DLD1 (cell line): ENCODE results near the gene LRBA.

ENCODE experiments used
- in situ Hi-C: cut with HindIII; loops from 2 replicates; pipeline ENCODE4 v1.10.0; 2017; ENCODE audit warnings: low sequenced_read_pairs

The LRBA gene

GRCh38 chr4:150884625-150885024 lies 130.5 kb downstream of the LRBA start:
- in situ Hi-C loops = no loop called here

GRCh38 chr4:150875367-150875766 lies 139.7 kb downstream of the LRBA start:
- in situ Hi-C loops = no loop called here

- in situ Hi-C loops = no loop called here
Observed at GRCh38 chr4:150874338-150875226, 140.5 kb downstream of the LRBA start.

- in situ Hi-C loops = no loop called here
Observed at GRCh38 chr4:150867148-150867547, 147.9 kb downstream of the LRBA start.

- in situ Hi-C loops = no loop called here
Observed at GRCh38 chr4:150863456-150863855, 151.6 kb downstream of the LRBA start.

GRCh38 chr4:150862829-150863228 lies 152.3 kb downstream of the LRBA start:
- in situ Hi-C loops = no loop called here

GRCh38 chr4:150859453-150859852 lies 155.6 kb downstream of the LRBA start:
- in situ Hi-C loops = no loop called here

GRCh38 chr4:150855981-150856510 lies 159.0 kb downstream of the LRBA start:
- in situ Hi-C loops = no loop called here

- in situ Hi-C loops = no loop called here
Observed at GRCh38 chr4:150854600-150854999, 160.5 kb downstream of the LRBA start.

GRCh38 chr4:150853882-150854281 lies 161.2 kb downstream of the LRBA start:
- in situ Hi-C loops = no loop called here

GRCh38 chr4:150852216-150852615 lies 162.9 kb downstream of the LRBA start:
- in situ Hi-C loops = no loop called here

- in situ Hi-C loops = no loop called here
Observed at GRCh38 chr4:150849016-150849415, 166.1 kb downstream of the LRBA start.

- in situ Hi-C loops = no loop called here
Observed at GRCh38 chr4:150828159-150828558, 186.9 kb downstream of the LRBA start.

GRCh38 chr4:150827226-150827625 lies 187.9 kb downstream of the LRBA start:
- in situ Hi-C loops = no loop called here

GRCh38 chr4:150826306-150826705 lies 188.8 kb downstream of the LRBA start:
- in situ Hi-C loops = no loop called here

GRCh38 chr4:150822407-150822806 lies 192.7 kb downstream of the LRBA start:
- in situ Hi-C loops = no loop called here

GRCh38 chr4:150821641-150822040 lies 193.4 kb downstream of the LRBA start:
- in situ Hi-C loops = no loop called here

- in situ Hi-C loops = no loop called here
Observed at GRCh38 chr4:150820409-150820808, 194.7 kb downstream of the LRBA start.

- in situ Hi-C loops = no loop called here
Observed at GRCh38 chr4:150818661-150819060, 196.4 kb downstream of the LRBA start.

GRCh38 chr4:150817804-150818528 lies 197.1 kb downstream of the LRBA start:
- in situ Hi-C loops = no loop called here

- in situ Hi-C loops = no loop called here
Observed at GRCh38 chr4:150817017-150817416, 198.1 kb downstream of the LRBA start.

GRCh38 chr4:150816491-150816890 lies 198.6 kb downstream of the LRBA start:
- in situ Hi-C loops = no loop called here
